ENCODE data around the gene FAM200B. TPM values are rescaled to one million over a fixed set of nuclear protein-coding genes. Genes with fewer than 3 reads are reported as not detected.
"Not testable (repeated sequence)": the region's sequence is repeated elsewhere in the genome, so short reads cannot be mapped to it uniquely, and the experiment has no call there.

Gene FAM200B
- total and polyA plus RNA-seq, 2 experiments from 2014 or later = 51.8 to 54.0 TPM

DNA sequence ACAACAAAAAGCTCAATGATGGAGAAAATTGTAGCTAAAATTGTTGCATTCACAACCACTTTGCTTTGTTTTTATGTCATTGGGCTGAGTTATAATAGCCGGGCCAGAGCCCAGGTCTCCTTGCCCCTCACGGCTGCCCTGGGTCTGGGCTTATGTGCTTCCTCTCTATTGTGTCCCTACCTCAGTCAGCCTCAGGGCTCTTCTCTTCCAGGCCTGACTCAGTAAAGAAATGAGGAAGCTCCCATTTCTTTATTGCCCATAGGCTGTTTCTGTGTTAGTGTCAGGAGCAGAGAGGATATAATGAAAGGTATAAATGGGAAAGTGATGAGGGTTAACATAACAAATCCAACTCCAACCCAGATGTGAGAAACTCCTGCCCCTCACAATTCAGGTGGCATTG is 39.2 kb downstream of the FAM200B start:
- TF ChIP-seq EZH2phosphoT487 (IDR thresholded peaks at IDR 0.05; ENCODE audit: low read depth, severe bottlenecking, unreplicated experiment) (no peak), EZH2 (IDR thresholded peaks at IDR 0.05; ENCODE audit: borderline replicate concordance) (no peak)
- TF ChIP-seq, protein P1, sequence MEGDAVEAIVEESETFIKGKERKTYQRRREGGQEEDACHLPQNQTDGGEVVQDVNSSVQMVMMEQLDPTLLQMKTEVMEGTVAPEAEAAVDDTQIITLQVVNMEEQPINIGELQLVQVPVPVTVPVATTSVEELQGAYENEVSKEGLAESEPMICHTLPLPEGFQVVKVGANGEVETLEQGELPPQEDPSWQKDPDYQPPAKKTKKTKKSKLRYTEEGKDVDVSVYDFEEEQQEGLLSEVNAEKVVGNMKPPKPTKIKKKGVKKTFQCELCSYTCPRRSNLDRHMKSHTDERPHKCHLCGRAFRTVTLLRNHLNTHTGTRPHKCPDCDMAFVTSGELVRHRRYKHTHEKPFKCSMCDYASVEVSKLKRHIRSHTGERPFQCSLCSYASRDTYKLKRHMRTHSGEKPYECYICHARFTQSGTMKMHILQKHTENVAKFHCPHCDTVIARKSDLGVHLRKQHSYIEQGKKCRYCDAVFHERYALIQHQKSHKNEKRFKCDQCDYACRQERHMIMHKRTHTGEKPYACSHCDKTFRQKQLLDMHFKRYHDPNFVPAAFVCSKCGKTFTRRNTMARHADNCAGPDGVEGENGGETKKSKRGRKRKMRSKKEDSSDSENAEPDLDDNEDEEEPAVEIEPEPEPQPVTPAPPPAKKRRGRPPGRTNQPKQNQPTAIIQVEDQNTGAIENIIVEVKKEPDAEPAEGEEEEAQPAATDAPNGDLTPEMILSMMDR (IDR thresholded peaks at IDR 0.05; ENCODE audit: poor library complexity) = no peak

DNA sequence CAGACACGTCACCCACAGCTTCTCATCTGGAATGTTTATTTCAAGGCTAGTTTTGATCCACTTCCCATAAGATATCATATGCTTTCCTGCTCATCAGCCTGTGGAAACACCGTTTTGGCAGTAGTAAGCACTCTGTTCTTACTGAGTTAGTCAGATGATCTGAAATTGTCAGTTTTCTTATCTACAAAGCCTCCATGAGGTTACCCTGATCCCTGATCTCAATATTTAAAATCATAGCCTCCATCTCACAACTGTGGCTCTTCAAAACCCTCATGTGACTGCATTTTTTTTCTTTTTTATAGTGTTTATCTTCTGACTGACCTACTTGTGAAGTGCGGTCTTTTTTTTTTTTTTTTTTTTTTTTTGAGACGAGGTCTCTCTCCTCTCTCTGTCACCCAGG is 44.0 kb downstream of the FAM200B start:
- Histone ChIP-seq H3K9me2 (replicated peaks; ENCODE audit: insufficient read depth) (no peaks in the 10 kb centered on the region), H2AFZ (no peak overlapping the region), H3K36me3 (replicated peaks; ENCODE audit: insufficient read depth, low read depth) (no peaks in the 10 kb centered on the region), H3K27me3 (no peaks in the 10 kb centered on the region), H4K20me1 (ENCODE audit: insufficient read depth, poor library complexity, severe bottlenecking) (no peaks in the 10 kb centered on the region), H3K9me3 (ENCODE audit: low read depth) (no peaks in the 10 kb centered on the region), H3K4me1 (ENCODE audit: insufficient read depth) (no peaks in the 10 kb centered on the region), H3K4me2 (no peak overlapping the region), H3K4me3 (no peak overlapping the region), H3K27ac (peak overlapping the region; percentile 42), H3K79me2 (no peaks in the 10 kb centered on the region)
- 49% methylated on average over 4 of the region's 4 CpGs for WGBS (ENCODE audit: low lambda C conversion rate, missing lambda C conversion rate)
- DNase-seq (ENCODE audit: low spot score) = no peak
- no peak for TF ChIP-seq EZH2 (IDR thresholded peaks at IDR 0.05; ENCODE audit: borderline replicate concordance)
- TF ChIP-seq, protein P1 (IDR thresholded peaks at IDR 0.05; ENCODE audit: poor library complexity) = no peak
- TF ChIP-seq EZH2phosphoT487 (IDR thresholded peaks at IDR 0.05; ENCODE audit: low read depth, severe bottlenecking, unreplicated experiment) = no peak

More for the DNA sequence above, 39.2 kb downstream of the FAM200B start:
- 62% methylated on average over 2 of the region's 2 CpGs for WGBS (ENCODE audit: low lambda C conversion rate, missing lambda C conversion rate)
- H3K36me3 ChIP-seq (replicated peaks; ENCODE audit: insufficient read depth, low read depth) = no peaks in the 10 kb centered on the region
- peaks cover 7% of the 10 kb centered on the region for H3K4me1 ChIP-seq (ENCODE audit: insufficient read depth)
- H3K79me2 ChIP-seq = no peaks in the 10 kb centered on the region
- no peak overlapping the region for H3K4me2 ChIP-seq
- no peaks in the 10 kb centered on the region for H3K27me3 ChIP-seq
- no peak for DNase-seq (ENCODE audit: low spot score)
- no peaks in the 10 kb centered on the region for H3K9me3 ChIP-seq (ENCODE audit: low read depth)
- H3K27ac ChIP-seq = no peak overlapping the region
- no peaks in the 10 kb centered on the region for H3K9me2 ChIP-seq (replicated peaks; ENCODE audit: insufficient read depth)
- no peaks in the 10 kb centered on the region for H4K20me1 ChIP-seq (ENCODE audit: insufficient read depth, poor library complexity, severe bottlenecking)
- no peak overlapping the region for H3K4me3 ChIP-seq
- no peak overlapping the region for H2AFZ ChIP-seq

DNA sequence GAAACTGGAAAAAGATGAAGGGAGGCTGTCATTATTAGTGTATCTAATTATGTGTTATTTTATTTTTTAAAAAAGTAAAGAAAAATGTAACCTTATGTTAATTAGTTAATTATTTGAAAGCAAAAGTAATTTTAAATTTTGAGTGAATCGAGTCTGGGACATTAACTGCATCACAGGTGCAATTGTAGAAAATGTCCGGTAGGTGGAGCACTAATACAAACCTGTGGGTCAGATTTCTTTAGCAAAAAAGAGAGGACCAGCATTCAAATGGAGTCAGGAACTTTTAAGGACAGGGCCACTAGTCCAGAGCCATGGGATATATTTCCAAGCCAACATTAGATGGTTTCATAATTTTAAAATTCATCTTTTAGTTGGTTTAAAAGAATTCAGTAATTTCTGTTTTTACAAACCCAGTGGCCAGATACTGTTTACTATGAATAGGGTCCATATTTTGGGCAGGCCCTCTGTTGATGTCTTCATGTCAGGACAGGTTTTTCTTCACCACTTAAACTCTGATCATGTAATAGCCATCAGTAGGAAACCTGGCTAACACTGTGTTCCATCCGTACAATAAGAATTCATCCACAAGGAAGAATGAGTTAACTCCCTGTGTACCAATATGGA is 48.4 kb downstream of the FAM200B start:
- 29% methylated on average over 3 of the region's 3 CpGs for WGBS (ENCODE audit: low lambda C conversion rate, missing lambda C conversion rate)

DNA sequence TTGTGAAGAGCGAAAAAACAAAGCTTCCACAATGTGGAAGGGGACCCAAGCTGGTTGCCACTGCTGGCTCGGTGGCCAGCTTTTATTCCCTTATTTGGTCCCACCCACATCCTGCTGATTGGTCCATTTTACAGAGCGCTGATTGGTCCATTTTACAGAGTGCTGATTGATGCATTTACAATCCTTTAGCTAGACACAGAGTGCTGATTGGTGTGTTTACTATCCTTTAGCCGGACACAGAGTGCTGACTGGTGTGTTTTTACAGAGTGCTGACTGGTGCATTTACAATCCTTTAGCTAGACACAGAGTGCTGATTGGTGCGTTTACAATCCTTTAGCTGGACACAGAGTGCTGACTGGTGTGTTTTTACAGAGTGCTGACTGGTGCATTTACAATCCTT is 51.4 kb downstream of the FAM200B start:
- H3K27ac ChIP-seq; H3K27me3 ChIP-seq; H3K4me2 ChIP-seq; H3K36me3 ChIP-seq (replicated peaks; ENCODE audit: insufficient read depth, low read depth); H3K79me2 ChIP-seq; DNase-seq (ENCODE audit: low spot score); H4K20me1 ChIP-seq (ENCODE audit: insufficient read depth, poor library complexity, severe bottlenecking); H3K9me3 ChIP-seq (ENCODE audit: low read depth); H3K4me1 ChIP-seq (ENCODE audit: insufficient read depth); H3K9me2 ChIP-seq (replicated peaks; ENCODE audit: insufficient read depth); H3K4me3 ChIP-seq; H2AFZ ChIP-seq: not testable (repeated sequence)
- 80% methylated on average over 5 of the region's 5 CpGs for WGBS (ENCODE audit: low lambda C conversion rate, missing lambda C conversion rate)

More for the DNA sequence above, 48.4 kb downstream of the FAM200B start:
- Histone ChIP-seq H3K27me3 (no peaks in the 10 kb centered on the region), H2AFZ (no peak overlapping the region), H3K27ac (no peak overlapping the region), H3K4me2 (no peak overlapping the region), H3K36me3 (replicated peaks; ENCODE audit: insufficient read depth, low read depth) (no peaks in the 10 kb centered on the region), H3K9me2 (replicated peaks; ENCODE audit: insufficient read depth) (no peaks in the 10 kb centered on the region), H4K20me1 (ENCODE audit: insufficient read depth, poor library complexity, severe bottlenecking) (no peaks in the 10 kb centered on the region), H3K4me1 (ENCODE audit: insufficient read depth) (no peaks in the 10 kb centered on the region), H3K79me2 (no peaks in the 10 kb centered on the region), H3K4me3 (no peak overlapping the region), H3K9me3 (ENCODE audit: low read depth) (no peaks in the 10 kb centered on the region)
- peak; percentile 63 for DNase-seq (ENCODE audit: low spot score)
- TF ChIP-seq EZH2 (IDR thresholded peaks at IDR 0.05; ENCODE audit: borderline replicate concordance) = no peak
- TF ChIP-seq, protein P1 (IDR thresholded peaks at IDR 0.05; ENCODE audit: poor library complexity) = peak; percentile 86
- no peak for TF ChIP-seq EZH2phosphoT487 (IDR thresholded peaks at IDR 0.05; ENCODE audit: low read depth, severe bottlenecking, unreplicated experiment)

Data from hepatocyte (in vitro differentiated cells).